Gastroesophageal sphincter (tissue), 3 donors: ENCODE data around the gene ZNF180.

Experiments
- CTCF ChIP-seq, 4 experiments: fragments of 200-600 bp in 2 of 4; fragments of 450-650 bp in 2 of 4; sonication (generic) in 1 of 4; IDR thresholded peaks; one replicate each; pipeline ENCODE4 v1.5.1; 2017 to 2019; ENCODE audit warnings: antibody characterized with exemption in 4 of 4, mild to moderate bottlenecking in 2 of 4, moderate library complexity in 2 of 4
- POLR2A ChIP-seq, 2 donors: fragments of 450-650 bp; IDR thresholded peaks; one replicate each; pipeline ENCODE4 v1.6.1; 2017; ENCODE audit warnings: antibody characterized with exemption in 2 of 2, mild to moderate bottlenecking in 2 of 2, moderate library complexity in 1 of 2

DNA sequence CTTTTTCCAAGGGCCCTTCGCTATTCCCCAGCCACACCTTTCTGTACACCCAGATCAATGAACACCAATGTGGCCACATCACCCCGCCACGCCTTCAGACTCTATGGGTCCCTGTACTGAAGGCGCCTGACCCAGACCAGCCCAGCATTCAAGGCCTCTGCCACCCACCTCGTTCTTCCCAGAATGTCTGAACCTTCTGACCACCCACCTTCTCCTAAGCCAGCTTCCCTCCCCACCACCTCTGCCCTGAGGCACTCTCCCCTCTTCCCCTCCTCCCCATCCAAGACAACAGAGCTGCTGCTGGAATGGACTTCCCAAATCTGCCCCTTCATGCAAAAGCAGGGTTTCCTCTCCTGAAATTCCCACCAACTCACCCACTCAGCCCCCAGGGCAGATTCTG is 32.5 kb upstream of the ZNF180 start:
- TF ChIP-seq CTCF (IDR thresholded peaks at IDR 0.05) (no peak), POLR2A (IDR thresholded peaks at IDR 0.05) (no peak)
